GM13976 (cell line): ENCODE data around the gene MECR.
"Not testable (repeated sequence)": the region's sequence is repeated elsewhere in the genome, so short reads cannot be mapped to it uniquely, and the experiment has no call there.

ENCODE experiments used
- DNase-seq: peaks from one replicate; pipeline ENCODE4 v3.0.0; 2012; ENCODE audit warnings: low spot score
- CTCF ChIP-seq: IDR thresholded peaks from 2 replicates; pipeline ENCODE4 v1.5.1; 2012; ENCODE audit warnings: borderline replicate concordance, mild to moderate bottlenecking; ENCODE audit not compliant: insufficient read depth; ENCODE audit errors: extremely low read depth, missing control alignments, control extremely low read depth
- in situ Hi-C: fragments of 300-500 bp; cut with MboI; formaldehyde crosslinking; loops from one replicate; pipeline ENCODE4 v1.12.0; 2022; ENCODE audit warnings: low sequenced_read_pairs, mixed read lengths, inconsistent platforms; ENCODE audit not compliant: unreplicated experiment

The MECR gene

GRCh38 chr1:29232387-29232786 lies 1.7 kb upstream of the MECR start:
- in situ Hi-C loops, result loop anchor here (25.0 kb wide), 1 partner anchor 1480 kb away; the partner anchor contains the start of gene MATN1

GRCh38 chr1:29230204-29230552 lies 556 bp downstream of the MECR start:
- no peak for TF ChIP-seq CTCF
- no peak for DNase-seq
- in situ Hi-C loops, result loop anchor here (25.0 kb wide), 1 partner anchor 1482 kb away; the partner anchor contains the start of gene MATN1

More at GRCh38 chr1:29232387-29232786, 1.7 kb upstream of the MECR start:
- no peak for TF ChIP-seq CTCF
- DNase-seq, result no peak

- in situ Hi-C loops, result loop anchor here (25.0 kb wide), 1 partner anchor 1485 kb away; the partner anchor contains the start of gene MATN1
- no peak for TF ChIP-seq CTCF
Measured at GRCh38 chr1:29227511-29227910, 3.2 kb downstream of the MECR start.

GRCh38 chr1:29225361-29225760 lies 5.4 kb downstream of the MECR start:
- no peak for DNase-seq
- in situ Hi-C loops, result loop anchor here (25.0 kb wide), 1 partner anchor 1487 kb away; the partner anchor contains the start of gene MATN1
- no peak for TF ChIP-seq CTCF

More at GRCh38 chr1:29227511-29227910, 3.2 kb downstream of the MECR start:
- no peak for DNase-seq

GRCh38 chr1:29224356-29224837 lies 6.3 kb downstream of the MECR start:
- TF ChIP-seq CTCF, result no peak
- no peak for DNase-seq
- in situ Hi-C loops, result no loop called here

- no peak for TF ChIP-seq CTCF
- DNase-seq, result no peak
- in situ Hi-C loops, result no loop called here
Measured at GRCh38 chr1:29223521-29223920, 7.2 kb downstream of the MECR start.

GRCh38 chr1:29222686-29223085 lies 8.0 kb downstream of the MECR start:
- DNase-seq, result no peak
- TF ChIP-seq CTCF, result no peak
- in situ Hi-C loops, result no loop called here

- DNase-seq, in situ Hi-C loops: not testable (repeated sequence)
Measured at GRCh38 chr1:29222260-29222659, 8.5 kb downstream of the MECR start.
